WTC11 (cell line): ENCODE data around the gene LRMDA. TPM values are rescaled to one million over a fixed set of nuclear protein-coding genes. Genes with fewer than 3 reads are reported as not detected.

Source experiments
- ATAC-seq: fragments of 200-7000 bp; cut with Tn5 transposase; 2 replicates; pipeline ENCODE4 v1.10.0; 2021; ENCODE audit warnings: mild to moderate bottlenecking, moderate library complexity
- CTCF ChIA-PET: fragments of 300-600 bp; sonication (Branson Sonifier 250); formaldehyde crosslinking; loops from one replicate; lab custom pipeline; 2021; ENCODE audit warnings: antibody characterized with exemption; lab: Charles Lee
- POLR2A ChIA-PET: fragments of 350-600 bp; sonication (Branson Sonifier 250); formaldehyde crosslinking; loops from one replicate; lab custom pipeline; 2021; ENCODE audit warnings: antibody characterized with exemption; lab: Charles Lee
- DNase-seq: peaks from one replicate; pipeline ENCODE4 v3.0.0; 2021; ENCODE audit warnings: low spot score
- H3K27ac Mint-ChIP-seq: 2 replicates; pipeline ENCODE4 v1.8.0; 2021; ENCODE audit warnings: mixed read lengths
- H3K27me3 Mint-ChIP-seq: 2 replicates; pipeline ENCODE4 v1.8.0; 2021; ENCODE audit warnings: low read depth, mild to moderate bottlenecking, moderate library complexity, mixed read lengths
- H3K36me3 Mint-ChIP-seq: 2 replicates; pipeline ENCODE4 v1.8.0; 2021; ENCODE audit warnings: mixed read lengths
- H3K4me1 Mint-ChIP-seq: 2 replicates; pipeline ENCODE4 v1.8.0; 2022; ENCODE audit warnings: mixed read lengths
- H3K4me3 Mint-ChIP-seq: 2 replicates; pipeline ENCODE4 v1.8.0; 2021; ENCODE audit warnings: mild to moderate bottlenecking, moderate library complexity, mixed read lengths
- H3K9me3 Mint-ChIP-seq: 2 replicates; pipeline ENCODE4 v1.8.0; 2021; ENCODE audit warnings: mixed read lengths
- ATF6 ChIP-seq: sonication (generic); formaldehyde crosslinking; IDR thresholded peaks from 2 replicates; pipeline ENCODE4 v1.8.1; 2023; ENCODE audit warnings: mild to moderate bottlenecking, missing genetic modification reagents
- ELF4 ChIP-seq: sonication (generic); formaldehyde crosslinking; IDR thresholded peaks from 2 replicates; pipeline ENCODE4 v1.8.1; 2022; ENCODE audit warnings: low read depth, mild to moderate bottlenecking, moderate library complexity, missing genetic modification reagents
- ESRRA ChIP-seq: sonication (generic); formaldehyde crosslinking; IDR thresholded peaks from 2 replicates; pipeline ENCODE4 v1.8.1; 2022; ENCODE audit warnings: mild to moderate bottlenecking, missing genetic modification reagents, borderline replicate concordance
- ETV6 ChIP-seq: sonication (generic); formaldehyde crosslinking; IDR thresholded peaks from 2 replicates; pipeline ENCODE4 v1.8.1; 2022; ENCODE audit warnings: mild to moderate bottlenecking, missing genetic modification reagents
- FOXK1 ChIP-seq: sonication (generic); formaldehyde crosslinking; IDR thresholded peaks from 2 replicates; pipeline ENCODE4 v1.8.0; 2022; ENCODE audit warnings: mild to moderate bottlenecking, moderate library complexity, missing genetic modification reagents
- GTF2I ChIP-seq: fragments of 250-450 bp; sonication (Bioruptor Pico); conservative IDR thresholded peaks from 2 replicates; pipeline ENCODE4 v1.4.0; 2021; ENCODE audit warnings: mild to moderate bottlenecking
- IRF1 ChIP-seq: sonication (generic); formaldehyde crosslinking; IDR thresholded peaks from 2 replicates; pipeline ENCODE4 v1.8.0; 2023; ENCODE audit warnings: missing genetic modification reagents
- JAZF1 ChIP-seq: fragments of 250-450 bp; sonication (Bioruptor Pico); IDR thresholded peaks from 2 replicates; pipeline ENCODE4 v1.9.0; 2021; ENCODE audit warnings: moderate library complexity, mild to moderate bottlenecking, inconsistent platforms
- MLX ChIP-seq: sonication (generic); formaldehyde crosslinking; IDR thresholded peaks from 2 replicates; pipeline ENCODE4 v1.8.1; 2023; ENCODE audit warnings: mild to moderate bottlenecking, missing genetic modification reagents, moderate library complexity
- NFE2L1 ChIP-seq: sonication (generic); formaldehyde crosslinking; IDR thresholded peaks from 2 replicates; pipeline ENCODE4 v1.8.1; 2023; ENCODE audit warnings: missing genetic modification reagents
- NR1H2 ChIP-seq: sonication (generic); formaldehyde crosslinking; IDR thresholded peaks from 2 replicates; pipeline ENCODE4 v1.9.0; 2021; ENCODE audit warnings: mild to moderate bottlenecking, moderate library complexity, missing genetic modification reagents
- NR2C2 ChIP-seq: sonication (generic); formaldehyde crosslinking; IDR thresholded peaks from 2 replicates; pipeline ENCODE4 v1.8.0; 2022; ENCODE audit warnings: mild to moderate bottlenecking, missing genetic modification reagents
- OVOL2 ChIP-seq: fragments of 250-450 bp; sonication (Bioruptor Pico); IDR thresholded peaks from 2 replicates; pipeline ENCODE4 v1.9.0; 2021; ENCODE audit warnings: mild to moderate bottlenecking, borderline replicate concordance
- STAT6 ChIP-seq: sonication (generic); formaldehyde crosslinking; conservative IDR thresholded peaks from 2 replicates; pipeline ENCODE4 v1.8.1; 2023; ENCODE audit warnings: mild to moderate bottlenecking, low read depth, missing genetic modification reagents, moderate library complexity
- TEAD4 ChIP-seq: sonication (generic); formaldehyde crosslinking; IDR thresholded peaks from 2 replicates; pipeline ENCODE4 v1.8.0; 2022; ENCODE audit warnings: mild to moderate bottlenecking, missing genetic modification reagents
- ZBTB21 ChIP-seq: sonication (generic); formaldehyde crosslinking; IDR thresholded peaks from 2 replicates; pipeline ENCODE4 v1.8.1; 2023; ENCODE audit warnings: mild to moderate bottlenecking, missing genetic modification reagents, borderline replicate concordance
- ZBTB43 ChIP-seq: sonication (generic); formaldehyde crosslinking; IDR thresholded peaks from 2 replicates; pipeline ENCODE4 v1.8.1; 2023; ENCODE audit warnings: mild to moderate bottlenecking, missing genetic modification reagents
- ZNF121 ChIP-seq: sonication (generic); formaldehyde crosslinking; IDR thresholded peaks from 2 replicates; pipeline ENCODE4 v1.8.0; 2023; ENCODE audit warnings: missing genetic modification reagents
- ZNF263 ChIP-seq: sonication (generic); formaldehyde crosslinking; IDR thresholded peaks from 2 replicates; pipeline ENCODE4 v1.8.1; 2022; ENCODE audit warnings: low read depth, mild to moderate bottlenecking, moderate library complexity, missing genetic modification reagents
- ZNF416 ChIP-seq: fragments of 250-450 bp; sonication (Bioruptor Pico); IDR thresholded peaks from 2 replicates; pipeline ENCODE4 v1.9.0; 2021; ENCODE audit warnings: mild to moderate bottlenecking, inconsistent platforms
- ZNF512 ChIP-seq: sonication (generic); formaldehyde crosslinking; IDR thresholded peaks from 2 replicates; pipeline ENCODE4 v1.8.1; 2022; ENCODE audit warnings: missing genetic modification reagents, borderline replicate concordance
- ZNF671 ChIP-seq: fragments of 250-450 bp; sonication (Bioruptor Pico); IDR thresholded peaks from 2 replicates; pipeline ENCODE4 v1.8.0; 2021; ENCODE audit warnings: mild to moderate bottlenecking
- ZSCAN18 ChIP-seq: fragments of 250-450 bp; sonication (Bioruptor Pico); IDR thresholded peaks from 2 replicates; pipeline ENCODE4 v2.1.2; 2022; ENCODE audit warnings: mild to moderate bottlenecking, moderate library complexity
- total RNA-seq: library from RNA; stranded (reverse); gene quantifications from 3 replicates; pipeline ENCODE4 v1.2.3, GENCODE V29; 2021

LRMDA gene
- total RNA-seq, 1 experiment from 2014 or later = 0.92 TPM

- TF ChIP-seq ATF6 (CRISPR knock-in tag) (no peak), ZNF416 (CRISPR knock-in tag) (no peak), ESRRA (no peak), FOXK1 (CRISPR knock-in tag) (no peak), GTF2I (CRISPR knock-in tag) (no peak), ZBTB21 (no peak), OVOL2 (CRISPR knock-in tag) (no peak), ETV6 (no peak), NR2C2 (no peak)
- TF ChIP-seq, all 79 proteins: peak for 0
Measured at GRCh38 chr10:76274933-76275332, 843.5 kb downstream of the LRMDA start (continued).

- Mint-ChIP-seq H3K36me3 (peaks cover 20% of the 10 kb centered on the region), H3K4me3 (no peak overlapping the region), H3K9me3 (peaks cover 29% of the 10 kb centered on the region), H3K27ac (no peak overlapping the region), H3K4me1 (peaks cover 18% of the 10 kb centered on the region), H3K27me3 (peaks cover 5% of the 10 kb centered on the region)
- CTCF ChIA-PET = no interaction called here
- no peak for DNase-seq
- TF ChIP-seq ELF4 (CRISPR knock-in tag) = no peak
- no peak for TF ChIP-seq TEAD4 (CRISPR knock-in tag)
- no peak for TF ChIP-seq MLX
- no peak for TF ChIP-seq STAT6 (CRISPR knock-in tag)
- TF ChIP-seq ZNF416 (CRISPR knock-in tag) = no peak
- no peak for TF ChIP-seq ETV6
- TF ChIP-seq ZSCAN18 (CRISPR knock-in tag) = no peak
- no peak for TF ChIP-seq JAZF1 (CRISPR knock-in tag)
- no peak for TF ChIP-seq ZNF121
- TF ChIP-seq NR1H2 = no peak
- no peak for ATAC-seq
- POLR2A ChIA-PET = no interaction called here
Measured at GRCh38 chr10:76278811-76279460, 847.5 kb downstream of the LRMDA start.

GRCh38 chr10:76281659-76282058 is 850.2 kb downstream of the LRMDA start:
- CTCF ChIA-PET = no interaction called here
- H3K27ac Mint-ChIP-seq = no peak overlapping the region
- peaks cover 17% of the 10 kb centered on the region for H3K9me3 Mint-ChIP-seq
- TF ChIP-seq IRF1 (CRISPR knock-in tag) = no peak
- no peak for TF ChIP-seq NFE2L1
- no peak for TF ChIP-seq ESRRA
- no peak for TF ChIP-seq ZNF263 (CRISPR knock-in tag)
- no peak for TF ChIP-seq ZNF671 (CRISPR knock-in tag)
- no peak for TF ChIP-seq ZBTB43
- no peak for TF ChIP-seq ZNF512

More at GRCh38 chr10:76281659-76282058, 850.2 kb downstream of the LRMDA start:
- DNase-seq (no peak), ATAC-seq (no peak)
- Mint-ChIP-seq H3K27me3 (peaks cover 12% of the 10 kb centered on the region), H3K36me3 (peaks cover 8% of the 10 kb centered on the region), H3K4me1 (peaks cover 18% of the 10 kb centered on the region), H3K4me3 (no peak overlapping the region)
- POLR2A ChIA-PET = interaction anchor here (0.6 kb wide), 1 partner anchor 1026 kb away, joined by 3 read pairs; no protein-coding TSS in a partner anchor
